GM21529 (cell line): Measurements from ENCODE around the gene FBXO48.
"Not testable (repeated sequence)": the region's sequence is repeated elsewhere in the genome, so short reads cannot be mapped to it uniquely, and the experiment has no call there.

Experiments used
- ATAC-seq: cut with Tn5 transposase; IDR thresholded peaks from one replicate; pipeline ENCODE4 v1.9.1; 2021; ENCODE audit not compliant: unreplicated experiment

Gene FBXO48

DNA sequence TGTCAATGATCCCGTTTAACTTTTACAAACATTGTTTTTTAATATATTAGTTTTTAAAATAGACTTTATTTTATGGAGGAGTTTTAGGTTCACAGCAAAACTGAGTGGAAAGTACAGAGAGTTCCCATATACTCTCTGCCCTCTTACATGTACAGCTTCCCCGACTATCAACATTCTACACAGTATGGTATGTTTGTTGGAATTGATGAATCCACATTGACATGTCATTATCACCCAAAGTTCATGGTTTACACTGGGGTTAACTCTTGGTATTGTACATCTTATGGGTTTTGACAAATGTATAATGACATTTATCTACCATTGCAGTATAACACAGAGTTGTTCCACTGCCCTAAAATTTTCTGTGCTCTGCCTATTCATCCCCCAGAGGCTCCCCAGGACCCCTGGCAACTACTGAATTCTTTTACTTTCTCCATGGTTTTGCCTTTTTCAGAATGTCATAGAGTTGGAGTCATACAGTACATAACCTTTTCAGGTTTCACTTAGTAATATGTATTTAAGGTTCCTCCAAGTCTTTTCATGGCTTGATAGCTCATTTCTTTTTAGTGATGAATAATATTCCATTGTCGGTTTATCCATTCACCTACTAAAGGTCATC, 5.8 kb upstream of the FBXO48 start:
- ATAC-seq, result no peak

DNA sequence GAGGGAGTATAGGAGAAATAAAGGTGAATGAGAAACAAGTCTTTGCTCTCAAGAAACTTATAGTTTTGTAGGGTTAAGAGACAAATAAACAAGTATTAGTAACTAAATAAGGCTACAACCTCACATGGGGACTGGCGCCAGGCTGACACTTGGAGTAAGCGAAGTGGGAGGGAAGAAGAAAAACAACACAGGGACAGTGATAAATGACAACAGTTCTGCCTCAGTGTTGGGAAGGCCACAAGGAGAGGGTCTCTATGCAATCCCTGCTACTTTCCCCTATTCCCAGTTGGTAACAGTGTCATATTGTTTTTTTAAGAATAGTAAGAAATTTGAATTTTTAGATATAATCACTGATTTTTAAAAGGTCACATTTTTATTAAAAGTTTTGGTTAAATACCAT, 4.3 kb upstream of the FBXO48 start:
- ATAC-seq, result no peak

DNA sequence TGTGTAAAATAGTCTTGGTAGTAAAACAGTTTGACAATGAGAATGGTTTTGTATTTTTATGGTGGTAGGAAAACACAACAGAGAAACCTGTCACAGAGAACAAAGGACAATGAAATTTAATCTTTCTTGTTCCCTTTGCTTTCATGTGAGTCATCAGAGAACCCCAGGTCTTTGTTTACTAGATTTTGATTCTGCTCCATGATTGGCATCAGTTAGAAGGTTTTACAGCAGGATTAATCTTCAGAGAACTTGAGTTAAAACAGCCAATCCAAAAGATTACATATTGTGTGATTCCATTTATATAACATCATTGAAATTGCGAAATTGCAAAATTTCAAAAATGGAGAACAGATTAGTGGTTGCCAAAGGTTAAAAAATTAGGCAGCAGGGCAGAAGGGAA, 2.8 kb upstream of the FBXO48 start:
- ATAC-seq, result no peak

DNA sequence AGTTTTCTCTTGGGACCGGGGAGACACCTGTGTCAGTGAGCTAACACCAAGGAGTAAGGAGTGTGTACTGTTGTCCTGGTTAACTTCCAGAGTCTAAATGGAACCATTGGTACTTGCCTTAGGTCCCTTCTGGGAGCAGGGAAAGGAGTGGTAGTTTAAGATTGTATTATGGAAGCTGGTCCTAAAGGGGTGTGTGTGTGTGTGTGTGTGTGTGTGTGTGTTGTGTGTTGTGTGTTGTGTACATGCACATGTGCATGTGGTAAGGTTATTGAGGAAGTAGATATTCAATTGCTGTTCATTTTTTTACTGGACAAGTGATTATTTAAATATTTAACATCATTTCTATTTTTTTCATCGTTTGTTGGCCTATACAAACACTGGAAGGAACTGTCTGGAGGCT, 1.7 kb upstream of the FBXO48 start:
- ATAC-seq, result no peak

DNA sequence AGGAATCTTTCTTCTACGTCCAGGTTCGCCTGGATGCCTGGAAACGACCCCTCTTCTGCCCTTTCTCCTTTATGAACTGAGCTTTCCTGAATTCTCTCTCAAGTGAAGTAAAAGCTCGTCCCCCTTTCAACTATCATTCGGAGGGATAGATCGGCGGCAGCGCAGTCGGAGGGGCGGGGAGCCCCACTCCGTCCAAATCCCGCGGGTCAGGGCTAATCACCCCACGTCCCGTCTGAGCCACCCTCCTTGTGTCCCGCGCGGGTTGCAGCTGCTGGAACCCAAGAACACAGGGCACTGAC, 367 bp downstream of the FBXO48 start:
- peak; percentile 29 for ATAC-seq

DNA sequence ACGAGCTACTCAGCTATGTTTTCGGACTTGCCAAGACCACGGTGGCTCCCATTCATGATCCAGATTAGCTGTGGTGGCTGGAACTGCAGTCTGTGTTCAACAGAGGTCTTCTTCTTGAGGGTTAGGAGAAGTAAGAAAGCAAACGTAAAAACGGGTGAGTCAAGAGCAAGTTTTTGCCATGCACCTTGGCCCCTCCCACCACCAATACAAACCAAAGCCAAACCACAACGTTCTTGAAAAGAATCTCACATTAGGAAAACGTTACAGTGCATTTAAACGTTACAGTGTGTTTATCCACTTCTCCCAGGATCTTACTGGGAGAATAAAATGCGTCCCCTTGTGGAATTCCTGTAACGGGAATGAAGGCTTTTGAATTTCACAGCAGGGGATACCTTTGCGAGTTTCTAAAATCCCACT, 725 bp downstream of the FBXO48 start:
- no peak for ATAC-seq

DNA sequence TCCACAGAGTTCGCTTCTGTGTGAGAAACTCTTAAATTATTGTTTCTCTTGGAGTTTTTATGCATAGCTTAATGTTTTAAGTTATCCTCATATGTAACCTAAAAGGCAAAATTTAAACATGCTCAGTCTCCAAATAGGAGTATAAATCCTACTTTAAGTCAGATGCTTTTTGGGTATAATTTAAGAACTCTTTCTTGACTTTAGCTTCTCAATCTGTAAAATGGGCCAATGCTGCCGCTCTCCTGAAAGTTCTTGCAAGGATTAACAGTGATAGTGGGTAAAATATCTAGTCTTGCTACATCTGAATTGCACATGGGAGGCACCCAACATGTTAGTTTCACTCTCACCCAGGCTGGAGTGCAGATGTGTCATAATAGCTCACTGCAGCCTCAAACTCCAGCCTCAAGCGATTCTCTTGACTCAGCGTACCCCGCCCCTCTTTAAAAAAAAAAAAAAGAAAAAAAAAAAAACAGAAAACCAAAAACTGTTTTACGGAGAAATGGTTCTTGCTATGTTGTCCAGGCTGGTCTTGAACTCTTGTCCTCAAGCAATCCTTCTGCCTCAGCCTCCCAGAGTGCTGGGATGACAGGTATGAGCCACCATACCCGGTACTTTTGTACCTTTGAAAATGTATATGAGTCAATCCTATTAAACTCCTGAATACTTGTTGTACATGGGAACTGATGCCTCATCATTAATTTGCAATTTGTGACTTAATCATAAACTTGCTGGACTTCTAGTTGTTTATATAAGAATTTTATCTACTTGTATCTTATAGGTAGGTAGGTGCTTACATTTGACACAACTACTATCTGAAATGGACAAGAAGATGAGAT, 1.8 kb downstream of the FBXO48 start:
- ATAC-seq, result no peak

DNA sequence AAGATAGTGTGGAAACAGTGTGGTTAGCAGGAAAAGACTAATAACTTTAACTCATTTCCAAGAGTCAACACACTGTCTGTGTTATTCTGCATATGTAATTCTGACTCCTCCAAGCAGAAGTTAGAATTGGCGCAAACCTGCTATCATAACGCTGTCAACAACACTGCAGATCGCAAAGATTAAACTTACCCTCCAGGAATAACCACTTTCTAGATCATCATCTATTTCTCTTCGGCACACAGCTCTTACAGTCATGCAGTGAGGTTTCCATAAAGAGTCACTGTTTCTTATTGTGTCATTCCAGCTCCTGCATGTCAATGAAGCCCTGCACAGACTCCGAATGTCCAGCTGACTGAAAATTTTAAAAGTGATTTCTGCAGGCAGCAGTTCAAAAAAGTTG, 2.4 kb downstream of the FBXO48 start:
- no peak for ATAC-seq

DNA sequence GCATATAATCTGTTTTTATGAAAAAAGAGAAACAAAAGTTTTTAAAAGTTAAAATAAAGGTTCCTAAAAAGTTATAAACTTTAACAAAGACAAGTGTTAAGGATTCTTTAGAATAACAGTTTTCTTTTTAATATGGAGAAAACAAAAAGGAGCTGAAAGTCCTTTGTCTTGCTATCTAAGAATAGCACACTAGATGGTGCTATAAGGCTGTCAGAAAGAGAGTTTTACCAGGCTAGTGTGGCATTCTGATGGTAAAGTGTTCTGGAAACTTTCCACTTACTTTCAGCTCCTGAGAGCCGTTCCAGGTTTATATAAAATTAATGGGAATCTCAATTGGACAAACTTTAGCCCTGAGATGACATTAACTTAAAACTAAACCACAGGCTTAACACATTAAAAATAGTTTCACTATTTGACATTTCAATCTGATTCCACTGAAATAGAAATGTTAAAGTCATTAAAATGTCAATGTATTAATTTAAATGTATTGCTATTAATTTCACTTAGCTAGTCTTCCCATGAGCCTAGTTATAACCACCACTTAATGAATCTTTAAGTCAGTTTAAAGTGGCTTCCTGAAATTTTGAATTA, 3.7 kb downstream of the FBXO48 start:
- ATAC-seq, result no peak

DNA sequence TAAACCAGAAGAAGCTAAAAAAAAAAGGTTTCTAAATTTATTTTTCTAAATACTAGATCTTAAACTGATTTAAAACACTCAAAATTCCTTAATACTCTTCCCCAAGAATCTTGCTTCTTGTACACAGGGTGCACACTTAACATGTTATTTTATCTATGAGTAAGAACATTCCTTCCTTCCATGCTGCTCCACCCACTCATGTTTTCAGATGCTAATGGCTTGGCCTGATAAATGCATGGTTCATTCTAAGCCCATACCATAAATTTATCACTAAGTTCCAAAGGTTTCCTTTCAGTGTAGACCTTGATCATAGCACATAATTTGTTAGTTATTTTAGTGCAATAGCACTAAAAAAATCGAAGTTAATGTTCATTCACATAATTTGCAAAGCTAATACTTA, 8.1 kb downstream of the FBXO48 start:
- no peak for ATAC-seq

DNA sequence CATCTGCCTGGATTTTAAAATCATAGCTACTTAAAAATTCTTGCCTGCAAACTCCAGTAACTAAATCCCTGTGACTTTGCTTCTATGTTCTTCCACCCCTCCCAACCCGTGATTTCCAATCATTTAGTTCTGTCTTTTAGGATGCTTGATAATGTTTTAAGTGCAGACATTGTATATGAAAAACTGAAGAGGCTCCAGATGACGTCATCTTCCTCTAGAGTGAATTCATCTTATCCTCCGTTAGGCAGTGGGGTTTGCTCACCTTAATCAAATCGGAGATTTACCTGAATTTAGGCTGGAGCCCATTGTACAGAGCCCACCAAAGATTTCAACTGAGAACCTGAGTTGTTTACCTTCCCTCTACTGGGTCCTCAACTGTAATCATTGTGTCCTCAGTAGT, 10.9 kb downstream of the FBXO48 start:
- no peak for ATAC-seq

DNA sequence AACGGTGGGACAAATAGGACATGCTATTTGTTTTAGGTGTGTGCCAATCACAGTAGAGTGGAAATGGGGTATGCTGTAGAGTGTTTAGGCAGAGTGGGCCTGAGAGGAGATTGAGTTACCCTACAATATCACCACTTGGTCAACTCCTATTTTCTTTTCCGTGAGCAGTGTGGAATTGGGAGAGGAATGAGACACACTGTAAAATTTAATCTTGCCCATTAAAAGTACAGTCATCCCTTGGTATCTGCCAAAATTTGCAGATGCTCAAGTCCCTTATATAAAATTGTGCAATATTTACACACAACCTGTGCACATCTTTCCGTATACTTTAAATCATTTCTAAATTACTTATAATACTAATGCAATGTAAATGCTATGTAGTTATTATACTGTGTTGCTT, 12.4 kb downstream of the FBXO48 start:
- no peak for ATAC-seq

DNA sequence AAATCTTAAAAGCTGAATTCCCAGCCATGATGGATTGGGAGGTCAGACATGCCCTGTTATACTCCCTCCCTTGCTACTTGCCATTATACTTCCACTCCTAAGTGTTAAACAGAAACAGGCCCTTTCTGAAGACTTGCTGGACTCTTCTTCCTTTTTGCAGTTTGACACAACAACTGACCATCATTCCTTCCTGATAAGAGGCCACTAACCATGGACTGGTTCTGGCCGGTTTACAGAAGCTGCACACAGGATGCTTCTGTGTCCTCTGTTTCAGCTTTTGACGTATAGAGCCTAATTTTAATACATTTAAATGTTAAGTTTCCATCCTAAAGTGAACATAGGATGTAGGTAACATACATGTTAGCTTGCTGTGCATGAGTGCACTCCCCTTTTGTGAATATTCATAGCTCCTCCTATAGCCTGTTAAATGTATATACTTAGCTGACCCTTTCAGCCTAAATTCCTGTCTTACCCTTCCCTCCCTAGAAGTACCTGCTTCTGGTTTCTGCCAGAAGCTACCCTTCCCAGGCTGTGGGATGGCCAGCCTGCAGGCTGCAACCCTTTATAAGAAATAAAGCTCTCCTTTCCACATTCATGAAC, 13.2 kb downstream of the FBXO48 start:
- no peak for ATAC-seq

DNA sequence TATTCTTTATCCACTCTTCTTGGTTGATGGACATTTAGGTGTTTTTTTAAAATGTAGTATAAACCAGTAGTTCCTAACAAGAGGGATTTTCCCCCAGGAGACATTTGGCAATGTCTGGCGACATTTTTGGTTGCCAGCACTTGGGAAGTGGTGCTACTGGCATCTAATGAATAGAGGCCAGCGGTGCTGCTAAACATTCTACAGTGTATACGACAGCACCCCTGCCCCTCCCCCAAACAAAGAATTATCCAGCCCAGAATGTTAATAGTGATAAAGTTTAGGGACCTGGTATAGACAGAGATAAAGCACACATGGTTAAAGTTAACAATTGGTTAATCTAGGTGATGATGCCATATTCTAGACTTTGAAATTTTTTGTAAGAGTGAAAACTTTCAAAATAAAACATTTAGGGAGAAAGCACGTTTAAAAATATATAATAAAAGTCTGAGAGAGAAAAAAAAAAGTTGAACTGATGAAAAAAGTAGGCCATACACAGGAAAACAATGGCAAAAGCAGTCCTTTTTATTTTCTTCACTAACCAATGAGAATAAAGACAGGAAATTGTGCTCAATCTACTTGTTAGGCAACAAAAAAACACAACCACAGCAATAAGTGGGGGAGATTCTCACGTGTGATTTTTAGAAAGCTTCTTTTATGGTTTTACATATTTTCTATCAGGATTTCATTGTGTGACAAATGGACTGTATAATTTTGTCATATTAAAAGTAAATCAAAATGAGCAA, 14.8 kb downstream of the FBXO48 start:
- ATAC-seq, result no peak

DNA sequence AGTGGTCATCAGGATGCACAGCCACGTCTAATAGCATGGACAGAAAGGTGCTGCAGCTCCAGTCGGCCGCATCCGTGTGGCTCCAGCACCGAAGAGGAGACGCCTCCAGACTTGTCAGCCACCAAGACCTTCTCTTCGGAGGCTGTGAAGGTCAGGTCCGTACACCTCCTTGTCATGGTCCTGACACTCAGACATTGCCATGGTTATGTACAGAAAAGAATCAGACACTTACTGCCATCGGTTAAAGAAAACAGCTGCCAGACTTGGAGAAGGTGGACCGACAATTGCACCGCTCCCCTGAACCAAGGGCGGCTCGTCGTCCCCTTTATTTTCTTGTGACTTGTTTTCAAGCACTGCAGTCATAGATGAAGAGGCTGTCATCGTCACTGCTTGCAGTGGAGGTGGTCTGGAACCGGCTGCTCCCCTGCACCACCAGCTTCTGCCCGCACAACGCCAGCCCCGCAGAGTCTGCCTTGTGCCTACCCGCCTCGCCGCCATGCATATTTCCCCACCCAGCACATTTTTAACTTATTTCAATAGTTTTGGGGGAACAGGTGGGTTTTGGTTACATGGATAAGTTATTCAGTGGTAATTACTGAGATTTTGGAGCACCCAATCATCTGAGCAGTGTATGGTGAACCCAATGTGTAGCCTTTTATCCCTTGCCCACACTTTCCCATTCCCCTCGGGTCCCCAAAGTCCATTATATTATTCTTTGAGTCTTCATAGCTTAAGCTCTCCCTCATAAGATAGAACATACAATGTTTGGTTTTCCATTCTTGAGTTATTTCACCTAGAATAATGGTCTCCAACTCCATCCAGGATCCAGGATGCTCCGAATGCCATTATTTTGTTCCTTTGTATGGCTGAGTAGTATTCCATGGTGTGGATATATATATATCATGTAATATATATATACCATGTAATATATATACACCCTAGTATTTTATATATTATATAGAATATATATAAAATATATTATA, 18.1 kb downstream of the FBXO48 start:
- ATAC-seq, result no peak

DNA sequence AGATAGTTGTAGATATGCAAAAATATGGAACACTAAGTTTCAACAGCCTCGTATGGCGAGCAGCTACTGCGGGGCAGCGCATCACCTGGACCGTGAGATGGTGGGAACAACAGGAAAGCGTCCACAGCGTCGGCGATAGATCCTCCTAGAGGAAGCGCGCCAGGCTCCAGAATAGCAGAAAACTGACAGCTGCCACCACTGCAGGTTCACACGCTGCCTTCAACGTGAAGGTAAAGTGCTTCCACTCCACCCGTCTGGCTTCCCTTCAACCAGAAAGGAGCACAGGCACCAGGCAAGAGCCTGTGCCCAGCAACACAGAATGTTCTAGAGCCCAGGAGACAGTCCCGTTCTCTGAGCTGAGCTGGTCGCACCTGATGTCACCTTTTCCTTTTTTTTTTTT, 20.0 kb downstream of the FBXO48 start:
- no peak for ATAC-seq

DNA sequence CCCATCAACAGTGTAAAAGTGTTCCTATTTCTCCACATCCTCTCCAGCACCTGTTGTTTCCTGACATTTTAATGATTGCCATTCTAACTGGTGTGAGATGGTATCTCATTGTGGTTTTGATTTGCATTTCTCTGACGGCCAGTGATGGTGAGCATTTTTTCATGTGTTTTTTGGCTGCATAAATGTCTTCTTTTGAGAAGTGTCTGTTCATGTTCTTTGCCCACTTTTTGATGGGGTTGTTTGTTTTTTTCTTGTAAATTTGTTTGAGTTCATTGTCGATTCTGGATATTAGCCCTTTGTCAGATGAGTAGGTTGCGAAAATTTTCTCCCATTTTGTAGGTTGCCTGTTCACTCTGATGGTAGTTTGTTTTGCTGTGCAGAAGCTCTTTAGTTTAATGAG, 20.7 kb downstream of the FBXO48 start:
- ATAC-seq, result not testable (repeated sequence)

DNA sequence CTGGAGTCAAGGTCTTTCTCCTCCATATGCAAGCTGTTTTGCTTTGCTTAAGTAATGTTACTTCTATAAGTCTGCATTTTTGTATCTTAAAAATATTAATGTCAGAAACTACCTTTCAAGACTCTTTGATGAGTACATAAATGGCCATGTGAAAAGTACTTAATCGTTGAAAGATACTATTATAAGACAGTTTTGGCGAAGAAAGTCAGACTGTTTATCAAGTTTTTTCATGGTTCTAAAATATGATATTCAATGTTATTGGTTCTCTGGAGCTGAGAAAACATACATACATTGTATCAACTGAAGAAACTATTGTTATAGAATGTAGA, 25.1 kb downstream of the FBXO48 start:
- no peak for ATAC-seq

DNA sequence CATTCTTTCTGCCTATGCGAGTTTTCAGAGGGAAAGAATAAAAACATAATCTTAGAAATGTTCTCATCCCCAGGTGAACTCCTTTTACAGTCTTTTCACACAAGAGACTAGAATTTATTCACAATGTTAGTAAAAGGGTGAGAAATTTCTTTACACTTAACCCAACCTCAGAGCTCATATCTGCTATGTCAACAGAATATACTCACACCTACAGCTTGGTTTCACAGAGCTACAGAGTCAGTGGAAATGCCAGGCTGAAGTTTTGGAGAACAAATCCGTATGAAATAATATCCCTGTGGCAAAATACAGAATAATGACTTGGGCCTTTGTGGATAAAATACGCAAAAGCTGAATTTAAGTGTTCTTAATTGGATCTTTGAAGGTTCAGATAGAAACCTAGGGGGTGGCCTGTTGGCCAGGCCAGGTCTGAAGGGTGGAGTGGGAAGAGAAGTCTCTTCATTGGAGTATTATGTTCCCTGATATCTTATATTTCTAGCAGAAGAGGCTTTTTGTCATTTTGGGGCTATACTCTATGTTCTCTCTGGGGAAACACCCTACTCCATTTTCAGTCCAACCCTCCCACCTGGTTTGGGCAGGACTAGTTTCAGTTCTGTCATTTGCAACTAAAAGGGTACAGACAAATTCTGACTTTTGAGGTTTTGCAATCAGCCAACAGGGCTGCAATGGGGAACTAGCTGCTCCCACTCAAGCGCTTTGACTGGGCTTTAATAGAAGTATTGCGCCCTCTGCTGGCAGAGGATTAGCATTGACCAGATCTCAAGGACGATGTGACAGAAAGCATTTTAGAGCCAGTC, 25.7 kb downstream of the FBXO48 start:
- peak; percentile 99 for ATAC-seq
